K562 (cell line): Measurements from ENCODE around the gene SHROOM3. TPM values are rescaled to one million over a fixed set of nuclear protein-coding genes. Genes with fewer than 3 reads are reported as not detected.

Experiments used
- ATAC-seq: fragments of 200-7000 bp; cut with Tn5 transposase; 3 replicates; pipeline ENCODE4 v1.9.1; 2020; ENCODE audit warnings: moderate library complexity
- BruUV-seq: library from RNA; stranded (reverse); fragments of 400-500 nt; replicated peaks from 2 replicates; lab custom pipeline; 2021; lab: Mats Ljungman, UMichigan
- CTCF ChIA-PET: fragments of 300-600 bp; formaldehyde crosslinking; extraction: SDS; loops from one replicate; lab custom pipeline; 2021; ENCODE audit warnings: low intra/inter-chr PET ratio; lab: Yijun Ruan, JAX
- POLR2A ChIA-PET: fragments of 300-600, 350-650 bp; sonication (Branson Sonifier 250); formaldehyde crosslinking; extraction: SDS; loops from one replicate; lab custom pipeline; 2021; ENCODE audit warnings: antibody characterized with exemption, inconsistent platforms; lab: Yijun Ruan, JAX
- DNase-seq, 4 experiments: peaks; one replicate each; pipeline versions ENCODE4 v3.0.0 to v3.0.0-alpha.2; 2011 to 2018; ENCODE audit warnings: low spot score in 3 of 4, mixed read lengths in 3 of 4; ENCODE audit errors: extremely low read depth in 1 of 4
- FAIRE-seq: peaks from 2 replicates; lab custom pipeline; 2011; peaks lifted over from hg19 to GRCh38; lab: Jason Lieb, UNC
- H2AFZ ChIP-seq: 2 replicates; pipeline ENCODE4 v1.6.0; 2011; ENCODE audit warnings: low read depth, low read length, control low read depth, inconsistent platforms
- H3K27ac ChIP-seq: fragments of 200-600 bp; 3 replicates; pipeline ENCODE4 v1.8.0; 2011; ENCODE audit warnings: low read depth, mild to moderate bottlenecking, control low read depth, inconsistent platforms, low read length, moderate library complexity, mixed read lengths; ENCODE audit errors: extremely low read depth
- H3K27me3 ChIP-seq, 2 experiments: fragments of 300-600 bp in 1 of 2; 2 replicates in 1 of 2; 3 replicates in 1 of 2; pipeline versions ENCODE4 v1.6.0 to v1.8.0; 2011; ENCODE audit warnings: inconsistent platforms in 2 of 2, low read length in 2 of 2, mild to moderate bottlenecking in 1 of 2, mixed read lengths in 1 of 2, moderate library complexity in 1 of 2; ENCODE audit not compliant: control insufficient read depth in 2 of 2, insufficient read depth in 2 of 2
- H3K36me3 ChIP-seq: fragments of 300-600 bp; 3 replicates; pipeline ENCODE4 v1.8.0; 2011; ENCODE audit warnings: mild to moderate bottlenecking, low read length, inconsistent platforms; ENCODE audit not compliant: control insufficient read depth, insufficient read depth
- H3K4me1 ChIP-seq, 2 experiments: fragments of 200-600 bp in 1 of 2; replicated peaks in 1 of 2; 2 replicates in 1 of 2; 3 replicates in 1 of 2; pipeline versions ENCODE4 v1.5.1 to v1.8.0; 2011; ENCODE audit warnings: inconsistent platforms in 2 of 2, low read length in 2 of 2, mild to moderate bottlenecking in 1 of 2, mixed read lengths in 1 of 2, moderate library complexity in 1 of 2; ENCODE audit not compliant: control insufficient read depth in 2 of 2, insufficient read depth in 2 of 2
- H3K4me2 ChIP-seq: 2 replicates; pipeline ENCODE4 v1.6.1; 2011; ENCODE audit warnings: low read length, control low read depth, inconsistent platforms, mixed read lengths; ENCODE audit not compliant: insufficient read depth
- H3K4me3 ChIP-seq: fragments of 200-600 bp; sonication (generic), shearing (Covaris generic); 2 replicates; pipeline ENCODE4 v1.5.1; 2016; ENCODE audit warnings: control low read depth, inconsistent platforms
- H3K79me2 ChIP-seq: fragments of 200-600 bp; 3 replicates; pipeline ENCODE4 v1.8.0; 2011; ENCODE audit warnings: low read length, inconsistent platforms; ENCODE audit not compliant: control insufficient read depth, insufficient read depth
- H3K9ac ChIP-seq, 2 experiments: 2 replicates each; pipeline versions ENCODE4 v1.6.0 to v1.6.1; 2011; ENCODE audit warnings: low read depth in 2 of 2, low read length in 2 of 2, control low read depth in 1 of 2, inconsistent platforms in 1 of 2, mild to moderate bottlenecking in 1 of 2, mixed read lengths in 1 of 2; ENCODE audit not compliant: insufficient read depth in 1 of 2
- H3K9me1 ChIP-seq: one replicate; pipeline ENCODE4 v1.6.0; 2011; ENCODE audit warnings: inconsistent platforms, mild to moderate bottlenecking, low read length, moderate library complexity; ENCODE audit not compliant: control insufficient read depth, insufficient read depth
- H3K9me3 ChIP-seq: replicated peaks from 2 replicates; pipeline ENCODE4 v1.5.1; 2011; ENCODE audit warnings: low read depth, low read length, inconsistent platforms; ENCODE audit not compliant: control insufficient read depth, insufficient read depth
- H4K20me1 ChIP-seq: replicated peaks from 2 replicates; pipeline ENCODE4 v1.6.1; 2011; ENCODE audit warnings: low read length, inconsistent platforms, mixed read lengths; ENCODE audit not compliant: control insufficient read depth, insufficient read depth
- ADNP ChIP-seq: fragments of 200-800 bp; sonication (Bioruptor generic); IDR thresholded peaks from 2 replicates; pipeline ENCODE4 v1.6.1; 2016; ENCODE audit warnings: missing genetic modification characterization, missing compliant biosample characterization
- E2F4 ChIP-seq: sonication (generic); formaldehyde crosslinking; IDR thresholded peaks from 2 replicates; pipeline ENCODE4 v1.8.0; 2022; ENCODE audit warnings: mild to moderate bottlenecking, low read depth, missing genetic modification reagents
- GTF2B ChIP-seq: IDR thresholded peaks from 2 replicates; pipeline ENCODE4 v1.6.1; 2011; ENCODE audit not compliant: insufficient read length; ENCODE audit errors: extremely low read depth
- HDGF ChIP-seq: fragments of 450-650 bp; IDR thresholded peaks from 2 replicates; pipeline ENCODE4 v1.6.1; 2016
- HMGN3 ChIP-seq: IDR thresholded peaks from 2 replicates; pipeline ENCODE4 v1.6.1; 2011; ENCODE audit warnings: borderline replicate concordance, low read depth, mild to moderate bottlenecking, mixed read lengths, low read length; ENCODE audit not compliant: insufficient read length; ENCODE audit errors: extremely low read depth
- KDM1A ChIP-seq, 2 experiments: fragments of 450-650 bp; IDR thresholded peaks; 2 replicates each; pipeline ENCODE4 v1.6.1; 2016; ENCODE audit warnings: mild to moderate bottlenecking in 2 of 2
- MAX ChIP-seq: sonication (generic); formaldehyde crosslinking; IDR thresholded peaks from 2 replicates; pipeline ENCODE4 v1.9.0; 2022; ENCODE audit warnings: mild to moderate bottlenecking, missing genetic modification reagents
- POLR3G ChIP-seq: IDR thresholded peaks from 2 replicates; pipeline ENCODE4 v1.6.1; 2011; ENCODE audit not compliant: insufficient read length, insufficient replicate concordance; ENCODE audit errors: extremely low read depth
- PTBP1 ChIP-seq: fragments of 200-400 bp; formaldehyde crosslinking; IDR thresholded peaks from 2 replicates; pipeline ENCODE4 v1.6.1; 2017; ENCODE audit warnings: low read depth, low read length
- RB1 ChIP-seq: fragments of 450-650 bp; IDR thresholded peaks from 2 replicates; pipeline ENCODE4 v1.6.1; 2017; ENCODE audit warnings: low read depth, mild to moderate bottlenecking
- RFX1 ChIP-seq: fragments of 450-650 bp; IDR thresholded peaks from 2 replicates; pipeline ENCODE4 v1.6.1; 2016; ENCODE audit warnings: mild to moderate bottlenecking, moderate library complexity
- TEAD4 ChIP-seq, 2 experiments: sonication (generic) in 1 of 2; formaldehyde crosslinking in 1 of 2; IDR thresholded peaks; 2 replicates each; pipeline versions ENCODE4 v1.6.1 to v1.8.0; 2012 to 2022; ENCODE audit warnings: borderline replicate concordance in 1 of 2, inconsistent platforms in 1 of 2, low read length in 1 of 2, mild to moderate bottlenecking in 1 of 2, missing genetic modification reagents in 1 of 2
- XRCC5 ChIP-seq: fragments of 200-400 bp; formaldehyde crosslinking; IDR thresholded peaks from 2 replicates; pipeline ENCODE4 v1.6.1; 2017; ENCODE audit warnings: low read depth, mild to moderate bottlenecking, low read length
- ZFP1 ChIP-seq: fragments of 450-650 bp; formaldehyde crosslinking; IDR thresholded peaks from 2 replicates; pipeline ENCODE4 v1.4.0; 2020; ENCODE audit warnings: mild to moderate bottlenecking, mixed read lengths
- ZNF165 ChIP-seq: fragments of 250-450 bp; sonication (Bioruptor Pico); IDR thresholded peaks from 2 replicates; pipeline ENCODE4 v1.4.0; 2020; ENCODE audit warnings: borderline replicate concordance
- ZNF23 ChIP-seq: fragments of 250-450 bp; sonication (Bioruptor Pico); IDR thresholded peaks from 2 replicates; pipeline ENCODE4 v1.4.0; 2020; ENCODE audit warnings: mild to moderate bottlenecking
- in situ Hi-C: fragments of 300-500 bp; cut with MboI; formaldehyde crosslinking; loops from 4 replicates; pipeline ENCODE4 v1.15.0; 2018; ENCODE audit warnings: inconsistent platforms, mixed read lengths
- intact Hi-C: fragments of 100-400 bp; cut with micrococcal nuclease; formaldehyde crosslinking; loops from 2 replicates; pipeline ENCODE4 v1.14.2; 2022
- polyA plus RNA-seq, 8 experiments: library from polyadenylated mRNA; depleted of rRNA in 4 of 8; stranded (reverse) in 5 of 8; unstranded in 3 of 8; fragments of >200 nt; fragmentation: Nextera tagmentation in 2 of 8; fragmentation: Illumina TruSeq in 1 of 8; extraction: Ambion mirVana in 2 of 8; extraction: Trizol in 1 of 8; gene quantifications; 2 replicates each; pipeline versions ENCODE4 v1.2.1 to v1.2.3, GENCODE V29; 2011 to 2014; ENCODE audit warnings: inconsistent platforms in 1 of 8, missing spikeins in 1 of 8
- total RNA-seq, 7 experiments: library from RNA; depleted of rRNA in 6 of 7; stranded (reverse); fragments of >200 nt in 6 of 7; fragmentation: Illumina TruSeq in 2 of 7; extraction: Trizol in 2 of 7; gene quantifications; 2 replicates each; pipeline versions ENCODE4 v1.2.1 to v1.2.3, GENCODE V29; 2011 to 2021; ENCODE audit warnings: low replicate concordance in 1 of 7

The SHROOM3 gene
- total and polyA plus RNA-seq, 9 of the 15 experiments (the other 6 are each of a cell fraction or from before 2014, with no cell fraction given) = 0.01 to 0.07 TPM; not detected in 7

- TF ChIP-seq HMGN3 = no peak
- no peak for TF ChIP-seq ADNP (tag)
- no peak for TF ChIP-seq RFX1
- no peak for TF ChIP-seq E2F4
- no peak for TF ChIP-seq TEAD4 (IDR thresholded peaks at IDR 0.05; ENCODE audit: low read length)
- TF ChIP-seq TEAD4 (CRISPR knock-in tag; IDR thresholded peaks at IDR 0.05; ENCODE audit: borderline replicate concordance) = no peak
- TF ChIP-seq GTF2B = no peak
- TF ChIP-seq ZNF23 (CRISPR knock-in tag) = no peak
- no peak for TF ChIP-seq PTBP1
- TF ChIP-seq ZFP1 (CRISPR knock-in tag) = no peak
- no peak for TF ChIP-seq HDGF
- no peak for TF ChIP-seq XRCC5
- TF ChIP-seq RB1 = no peak
- TF ChIP-seq POLR3G = no peak
- no peak for TF ChIP-seq KDM1A (IDR thresholded peaks at IDR 0.05)
- TF ChIP-seq ZNF165 (CRISPR knock-in tag) = no peak
- TF ChIP-seq MAX (CRISPR knock-in tag) = no peak
- H3K4me3 ChIP-seq = no peak overlapping the region
- H3K4me1 ChIP-seq = no peaks in the 10 kb centered on the region
- peaks cover 6 to 8% of the 10 kb centered on the region in 2 experiments; a peak in 4 of 5 replicates for H3K27me3 ChIP-seq
- no peaks in the 10 kb centered on the region for H3K9me3 ChIP-seq
- H3K27ac ChIP-seq = no peak overlapping the region
- H3K79me2 ChIP-seq = no peaks in the 10 kb centered on the region
- ATAC-seq = no peak
- H3K4me2 ChIP-seq = no peak overlapping the region
- in situ Hi-C loops (no loop called here), intact Hi-C loops (no loop called here)
- H3K9ac ChIP-seq = no peak overlapping the region
- H2AFZ ChIP-seq = no peak overlapping the region
- POLR2A ChIA-PET = no interaction called here
- no peaks in the 10 kb centered on the region for H3K36me3 ChIP-seq
- FAIRE-seq = no peak
- no peaks in the 10 kb centered on the region for H3K9me1 ChIP-seq
- no peaks in the 10 kb centered on the region for H4K20me1 ChIP-seq
- CTCF ChIA-PET = no interaction called here
- BruUV-seq = no TSS peak
- DNase-seq = no peak
Measured at GRCh38 chr4:76614589-76614988, 179.6 kb downstream of the SHROOM3 start.
